Midbrain (tissue), 1 donor: ENCODE data around the gene PHKA1.
"Not testable (repeated sequence)": the region's sequence is repeated elsewhere in the genome, so short reads cannot be mapped to it uniquely, and the experiment has no call there.

Experiments used
- DNase-seq: peaks from one replicate; lab custom pipeline; 2025; lab: John Stamatoyannopoulos, UW

The PHKA1 gene

DNA sequence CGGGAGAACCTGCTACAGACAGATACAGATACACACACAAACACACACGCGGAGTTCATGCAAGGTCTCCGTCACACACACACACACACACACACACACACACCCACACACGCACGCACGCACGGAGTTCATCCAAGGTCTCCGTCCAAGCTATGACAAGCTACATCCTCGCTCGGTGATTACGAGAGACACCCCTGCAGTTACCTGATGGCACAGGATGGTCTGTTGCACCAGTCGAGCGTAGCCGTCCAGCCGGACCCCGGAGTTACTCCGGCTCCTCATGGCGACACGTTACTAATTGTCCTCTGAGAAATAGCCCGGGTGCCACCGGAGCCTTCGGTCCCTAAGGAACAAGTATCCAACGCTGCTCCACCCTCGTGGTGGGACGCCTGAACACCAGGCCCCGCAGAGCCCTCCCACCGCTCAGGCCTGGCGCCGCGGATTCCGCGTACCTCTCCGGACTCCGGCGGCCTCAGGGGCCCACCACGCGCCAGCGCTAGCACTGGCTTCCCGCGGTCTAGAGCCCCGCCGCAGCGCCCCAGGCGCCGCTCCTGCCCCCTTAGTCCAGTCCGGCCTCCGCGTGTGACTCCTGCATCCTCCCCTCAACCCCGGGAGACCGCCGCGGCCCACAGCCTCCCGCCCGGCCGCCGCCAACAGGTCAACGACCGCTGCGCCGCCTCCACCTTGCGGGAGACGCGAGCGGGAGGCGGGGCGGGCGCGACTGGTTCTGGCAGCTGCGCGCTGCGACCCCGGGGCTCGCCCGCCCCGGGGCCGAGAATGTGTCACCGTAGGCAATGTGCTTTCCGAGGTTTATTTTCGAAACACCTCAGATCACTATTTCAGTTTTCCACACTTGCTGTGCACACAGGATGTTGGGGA is at the start of gene PHKA1:
TSS of gene PHKA1 (minus strand) at position 708 of the 879 bp plus-strand sequence. CDS start at position 282, 426 bp downstream.
- peak; percentile 12 for DNase-seq

DNA sequence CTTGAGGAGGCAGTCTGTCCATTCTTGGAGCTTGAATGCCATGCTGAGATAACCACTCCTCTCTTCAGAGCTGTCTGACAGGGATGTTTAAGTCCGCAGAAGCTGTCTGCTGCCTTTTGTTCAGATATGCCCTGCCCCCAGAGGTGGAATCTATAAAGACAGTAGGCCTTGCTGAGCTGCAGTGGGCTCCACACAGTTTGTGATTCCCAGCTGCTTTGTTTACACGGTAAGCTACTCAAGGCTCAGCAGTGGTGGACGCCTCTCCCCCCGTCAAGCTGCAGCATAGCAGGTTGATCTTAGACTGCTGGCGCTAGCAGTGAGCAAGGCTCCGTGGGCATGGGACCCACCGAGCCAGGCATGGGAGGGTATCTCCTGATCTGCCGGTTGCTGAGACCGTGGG is 46.3 kb upstream of the PHKA1 start:
- not testable (repeated sequence) for DNase-seq

GRCh38 chrX:72748545-72748944 is 34.4 kb upstream of the PHKA1 start:
- DNase-seq = not testable (repeated sequence)

DNA sequence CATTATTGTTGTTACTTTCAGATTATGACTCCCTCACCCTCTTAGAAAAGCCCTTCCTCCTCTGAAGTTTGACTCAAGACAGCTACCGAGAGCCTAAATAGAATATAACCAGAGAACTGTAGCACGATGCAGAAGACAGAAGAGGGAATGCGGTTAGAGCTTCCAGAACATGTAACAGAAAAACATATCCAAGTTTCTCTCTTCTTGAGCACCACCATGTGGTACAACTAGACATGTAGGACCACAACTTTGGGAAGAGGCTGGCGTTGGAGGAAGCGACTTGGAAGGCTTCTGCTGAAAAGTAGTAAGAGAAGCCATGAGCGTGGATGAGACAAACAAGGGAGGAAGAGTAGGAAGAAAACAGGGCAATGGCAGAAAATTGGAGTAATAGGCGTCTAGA is 31.4 kb upstream of the PHKA1 start:
- not testable (repeated sequence) for DNase-seq

GRCh38 chrX:72735561-72735960 is 21.5 kb upstream of the PHKA1 start:
- DNase-seq = no peak

- not testable (repeated sequence) for DNase-seq
These were observed 19.5 kb upstream of the PHKA1 start for GRCh38 chrX:72733636-72734035.

DNA sequence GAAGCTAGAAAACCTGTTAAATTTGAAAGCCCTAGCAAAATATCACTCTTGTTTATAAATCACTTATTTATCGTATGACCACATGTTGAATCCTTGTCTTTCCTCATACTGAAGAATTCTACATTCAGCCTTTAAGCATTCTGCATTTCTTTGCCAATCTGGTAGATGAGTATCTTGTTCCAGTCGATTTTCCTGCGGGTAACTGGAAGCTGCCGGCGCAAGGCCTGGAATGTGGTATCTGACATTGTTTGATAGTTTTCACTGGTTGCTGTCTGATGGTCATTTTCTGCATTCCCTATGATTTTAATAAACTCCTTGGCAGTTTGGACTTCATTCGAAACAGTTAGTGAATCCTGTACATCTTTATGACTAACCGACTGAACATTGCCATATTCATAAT is 13.7 kb upstream of the PHKA1 start:
- no peak for DNase-seq

DNA sequence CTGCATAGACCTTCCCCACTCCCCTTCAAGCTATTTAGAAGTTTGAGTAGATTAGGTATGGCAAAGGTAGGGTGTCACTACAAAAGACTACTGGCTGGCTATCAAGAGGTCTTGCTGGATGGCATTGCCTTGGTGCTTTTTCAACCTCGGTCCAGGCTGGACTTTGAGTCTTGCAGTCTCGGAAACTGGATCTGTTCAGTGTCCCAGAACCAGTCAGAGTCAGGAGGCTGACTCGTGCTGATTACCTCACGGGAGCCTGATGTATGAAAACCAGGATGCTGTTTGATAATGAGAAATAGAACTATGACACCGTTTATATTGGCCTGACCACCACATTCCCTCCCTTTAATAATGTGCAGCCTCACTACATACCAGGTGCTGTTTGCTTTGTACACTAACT is 2.7 kb upstream of the PHKA1 start:
- no peak for DNase-seq

- no peak for DNase-seq
These were observed 1.4 kb upstream of the PHKA1 start for GRCh38 chrX:72715546-72715945.

- DNase-seq = peak; percentile 15
These were observed 391 bp upstream of the PHKA1 start for GRCh38 chrX:72714478-72714916.

GRCh38 chrX:72713130-72713529 is 976 bp downstream of the PHKA1 start:
- DNase-seq = no peak

- no peak for DNase-seq
These were observed 1.9 kb downstream of the PHKA1 start for GRCh38 chrX:72712094-72712755.

GRCh38 chrX:72705814-72706213 is 8.3 kb downstream of the PHKA1 start:
- no peak for DNase-seq

DNA sequence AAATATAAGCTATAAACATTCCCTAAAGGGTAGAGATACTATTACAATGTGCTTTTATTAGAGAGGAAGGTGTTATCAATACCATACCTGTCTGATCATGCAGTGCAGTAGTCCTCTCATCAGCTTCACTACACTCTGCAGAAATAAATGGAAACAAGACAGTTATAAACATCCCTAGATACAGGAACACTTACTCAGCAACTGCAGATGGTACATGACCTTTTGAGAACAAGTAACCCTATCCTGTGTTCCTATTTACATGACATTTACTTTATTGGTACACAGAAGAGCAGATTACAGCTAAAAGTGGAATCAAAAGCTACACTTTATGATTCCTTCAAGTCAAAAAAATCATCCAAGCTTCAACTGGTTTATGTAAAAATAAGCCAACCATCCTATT is 9.0 kb downstream of the PHKA1 start:
- DNase-seq = no peak

GRCh38 chrX:72694170-72694569 is 19.9 kb downstream of the PHKA1 start:
- no peak for DNase-seq

- no peak for DNase-seq
These were observed 20.6 kb downstream of the PHKA1 start for GRCh38 chrX:72693477-72693876.

DNA sequence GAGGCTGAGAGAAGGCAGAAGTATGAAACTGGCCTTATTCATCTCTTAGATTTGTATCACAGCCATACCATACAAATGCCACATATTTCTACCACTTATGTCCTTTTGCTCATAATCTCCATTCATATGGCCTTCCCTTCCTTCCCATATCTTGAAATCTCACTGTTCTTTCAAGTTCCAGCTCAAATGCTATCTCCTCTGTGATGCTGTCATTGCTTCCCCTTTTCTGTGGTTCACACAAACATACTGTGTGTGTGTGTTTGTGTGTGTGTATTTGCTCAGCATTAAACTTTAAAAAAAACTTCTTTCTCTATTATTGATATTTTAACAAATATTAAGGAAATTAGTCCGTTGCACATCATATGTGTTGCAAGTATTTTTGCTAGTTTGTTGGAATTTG is 26.7 kb downstream of the PHKA1 start:
- DNase-seq = no peak

GRCh38 chrX:72685810-72686456 is 28.2 kb downstream of the PHKA1 start:
- DNase-seq = no peak

GRCh38 chrX:72685018-72685417 is 29.1 kb downstream of the PHKA1 start:
- no peak for DNase-seq

GRCh38 chrX:72683631-72684030 is 30.5 kb downstream of the PHKA1 start:
- DNase-seq = no peak

DNA sequence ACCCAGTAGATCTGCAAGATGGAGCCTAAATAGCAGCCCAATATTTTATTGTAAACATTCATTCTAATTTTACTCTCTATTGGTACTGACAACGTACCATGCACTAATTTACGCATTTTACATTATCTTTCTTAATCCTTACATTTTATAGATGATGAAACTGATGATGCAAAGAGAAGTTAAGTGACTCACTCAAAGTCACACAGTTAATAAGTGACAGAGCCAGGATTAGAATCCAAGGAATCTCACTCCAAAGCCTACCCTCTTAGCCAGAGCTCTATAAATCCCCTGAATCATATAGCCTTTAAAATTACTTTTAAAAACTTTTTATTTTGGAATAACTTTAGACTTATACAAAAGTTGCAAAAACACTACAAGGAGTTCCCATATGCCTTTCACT is 37.6 kb downstream of the PHKA1 start:
- DNase-seq = no peak

GRCh38 chrX:72673951-72674350 is 40.2 kb downstream of the PHKA1 start:
- DNase-seq = not testable (repeated sequence)

DNA sequence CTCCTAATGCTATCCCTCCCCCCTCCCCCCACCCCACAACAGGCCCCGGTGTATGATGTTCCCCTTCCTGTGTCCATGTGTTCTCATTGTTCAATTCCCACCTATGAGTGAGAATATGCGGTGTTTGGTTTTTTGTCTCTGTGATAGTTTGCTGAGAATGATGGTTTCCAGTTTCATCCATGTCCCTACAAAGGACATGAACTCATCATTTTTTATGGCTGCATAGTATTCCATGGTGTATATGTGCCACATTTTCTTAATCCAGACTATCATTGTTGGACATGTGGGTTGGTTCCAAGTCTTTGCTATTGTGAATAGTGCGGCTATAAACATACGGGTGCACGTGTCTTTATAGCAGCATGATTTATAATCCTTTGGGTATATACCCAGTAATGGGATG is 44.6 kb downstream of the PHKA1 start:
- DNase-seq = not testable (repeated sequence)
